Measurements from ENCODE around the gene SUSD1. TPM values are rescaled to one million over a fixed set of nuclear protein-coding genes. Genes with fewer than 3 reads are reported as not detected.

Gene SUSD1
- polyA plus RNA-seq, 1 of the 3 experiments (the other 2 are of a cell fraction), result 8.2 TPM

DNA sequence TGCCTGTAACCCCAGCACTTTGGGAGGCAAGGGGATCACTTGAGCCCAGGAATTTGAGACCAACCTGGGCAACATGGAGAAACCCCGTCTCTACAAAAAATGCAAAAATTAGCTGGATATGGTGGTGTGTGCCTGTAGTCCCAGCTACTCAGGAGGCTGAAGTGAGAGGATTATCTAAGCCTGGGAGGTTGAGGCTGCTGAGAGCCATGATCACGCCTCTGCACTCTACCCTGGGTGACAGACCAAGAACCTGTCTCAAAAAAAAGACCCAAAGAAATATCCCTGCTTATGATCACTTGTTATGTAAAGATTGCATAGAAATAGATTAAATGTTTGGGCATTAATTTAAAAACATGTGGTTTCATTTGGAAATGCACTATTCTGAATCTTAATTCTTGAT, 153.4 kb downstream of the SUSD1 start:
- CTCF ChIA-PET, result interaction anchor here (1.5 to 2.0 kb wide), 3 partner anchors 53 to 262 kb away, joined by 3 to 6 read pairs (median 4); no protein-coding TSS in a partner anchor

DNA sequence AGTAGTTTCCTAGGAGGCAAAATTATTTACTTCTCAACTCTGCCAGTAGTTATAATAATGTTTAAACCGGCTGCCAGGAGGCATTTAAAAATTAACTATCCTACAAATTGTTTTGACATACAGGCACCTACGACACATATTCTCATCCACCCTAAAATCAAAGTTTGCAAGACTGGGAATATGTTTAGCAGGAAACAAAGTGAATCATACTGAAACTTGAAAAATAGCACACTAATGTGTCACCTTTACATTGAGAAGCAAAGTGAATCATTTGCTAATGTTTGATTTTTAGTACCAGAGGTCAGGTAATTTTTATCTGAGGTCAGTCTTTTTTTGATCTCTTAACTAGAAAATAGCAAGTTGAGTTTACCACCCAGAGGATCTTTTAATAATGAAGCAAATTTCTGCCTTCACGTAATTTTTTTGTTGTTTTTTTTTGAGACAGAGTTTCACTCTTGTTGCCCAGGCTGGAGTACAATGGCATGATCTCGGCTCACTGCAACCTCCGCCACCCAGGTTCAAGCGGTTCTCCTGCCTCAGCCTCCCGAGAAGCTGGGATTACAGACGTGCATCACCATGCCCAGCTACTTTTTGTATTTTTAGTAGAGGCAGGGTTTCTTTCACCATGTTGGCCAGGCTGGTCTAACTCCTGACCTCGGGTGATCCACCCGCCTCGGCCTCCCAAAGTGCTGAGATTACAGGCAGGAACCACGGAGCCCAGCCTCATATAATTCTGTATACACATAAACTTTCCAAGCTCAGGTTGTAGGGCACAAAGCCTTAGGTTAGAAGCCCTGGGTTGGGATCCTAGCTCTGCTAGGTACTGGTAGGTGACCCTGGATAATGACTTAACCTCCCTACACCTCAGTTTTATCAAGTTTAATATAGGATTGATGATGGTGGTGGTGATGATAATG, 154.2 kb downstream of the SUSD1 start:
- H2AFZ ChIP-seq (ENCODE audit: low read depth), result no peak overlapping the region
- H3K4me2 ChIP-seq, result no peak overlapping the region
- no peak for TF ChIP-seq GABPA (IDR thresholded peaks at IDR 0.05; ENCODE audit: low read depth)
- TF ChIP-seq MEF2A (IDR thresholded peaks at IDR 0.05; ENCODE audit: borderline replicate concordance, low read depth), result peak; percentile 71; the same call in 1 of the 2 replicates
- peak; percentile 79 for TF ChIP-seq TCF12 (IDR thresholded peaks at IDR 0.05)
- TF ChIP-seq TEAD4 (IDR thresholded peaks at IDR 0.05; ENCODE audit: borderline replicate concordance, insufficient read depth), result 0 out of 2 replicates have a peak, but pooled peaks have one; percentile 55
- TF ChIP-seq JUND (IDR thresholded peaks at IDR 0.05), result peak; percentile 82
- TF ChIP-seq RXRA (IDR thresholded peaks at IDR 0.05; ENCODE audit: borderline replicate concordance, low read depth), result peak; percentile 77
- TF ChIP-seq, protein P1, sequence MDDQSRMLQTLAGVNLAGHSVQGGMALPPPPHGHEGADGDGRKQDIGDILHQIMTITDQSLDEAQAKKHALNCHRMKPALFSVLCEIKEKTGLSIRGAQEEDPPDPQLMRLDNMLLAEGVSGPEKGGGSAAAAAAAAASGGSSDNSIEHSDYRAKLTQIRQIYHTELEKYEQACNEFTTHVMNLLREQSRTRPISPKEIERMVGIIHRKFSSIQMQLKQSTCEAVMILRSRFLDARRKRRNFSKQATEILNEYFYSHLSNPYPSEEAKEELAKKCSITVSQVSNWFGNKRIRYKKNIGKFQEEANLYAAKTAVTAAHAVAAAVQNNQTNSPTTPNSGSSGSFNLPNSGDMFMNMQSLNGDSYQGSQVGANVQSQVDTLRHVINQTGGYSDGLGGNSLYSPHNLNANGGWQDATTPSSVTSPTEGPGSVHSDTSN (IDR thresholded peaks at IDR 0.05), result peak; percentile 84
- TF ChIP-seq, protein P2, sequence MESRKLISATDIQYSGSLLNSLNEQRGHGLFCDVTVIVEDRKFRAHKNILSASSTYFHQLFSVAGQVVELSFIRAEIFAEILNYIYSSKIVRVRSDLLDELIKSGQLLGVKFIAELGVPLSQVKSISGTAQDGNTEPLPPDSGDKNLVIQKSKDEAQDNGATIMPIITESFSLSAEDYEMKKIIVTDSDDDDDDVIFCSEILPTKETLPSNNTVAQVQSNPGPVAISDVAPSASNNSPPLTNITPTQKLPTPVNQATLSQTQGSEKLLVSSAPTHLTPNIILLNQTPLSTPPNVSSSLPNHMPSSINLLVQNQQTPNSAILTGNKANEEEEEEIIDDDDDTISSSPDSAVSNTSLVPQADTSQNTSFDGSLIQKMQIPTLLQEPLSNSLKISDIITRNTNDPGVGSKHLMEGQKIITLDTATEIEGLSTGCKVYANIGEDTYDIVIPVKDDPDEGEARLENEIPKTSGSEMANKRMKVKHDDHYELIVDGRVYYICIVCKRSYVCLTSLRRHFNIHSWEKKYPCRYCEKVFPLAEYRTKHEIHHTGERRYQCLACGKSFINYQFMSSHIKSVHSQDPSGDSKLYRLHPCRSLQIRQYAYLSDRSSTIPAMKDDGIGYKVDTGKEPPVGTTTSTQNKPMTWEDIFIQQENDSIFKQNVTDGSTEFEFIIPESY (IDR thresholded peaks at IDR 0.05; ENCODE audit: borderline replicate concordance, low read depth), result 0 out of 2 replicates have a peak, but pooled peaks have one; percentile 26
- TF ChIP-seq FOSL2 (IDR thresholded peaks at IDR 0.05; ENCODE audit: borderline replicate concordance, low read depth), result peak; percentile 94
- no peak for TF ChIP-seq CHD2 (IDR thresholded peaks at IDR 0.05; ENCODE audit: low read length, partially characterized antibody)
- peak in 1 of 2 experiments; percentile 75; a peak in 2 of 4 replicates for TF ChIP-seq EP300 (IDR thresholded peaks at IDR 0.05; ENCODE audit: borderline replicate concordance in 1 of 2, low read depth in 1 of 2, low read length in 1 of 2)
- no peak for TF ChIP-seq POLR2AphosphoS5 (IDR thresholded peaks at IDR 0.05; ENCODE audit: low read depth, low read length)
- WGBS (ENCODE audit: low lambda C conversion rate), result 64% methylated on average over 12 of the region's 12 CpGs
- H4K20me1 ChIP-seq (ENCODE audit: insufficient read depth), result no peaks in the 10 kb centered on the region
- peak overlapping the region in 1 of 2 experiments; percentile 67; a peak in 2 of 4 replicates for H3K27ac ChIP-seq (ENCODE audit: low read depth in 2 of 2, low read length in 1 of 2)
- no peak for DNase-seq
- no peak overlapping the region for H3K4me3 ChIP-seq (ENCODE audit: low read depth in 2 of 2, low read length in 1 of 2)
- no peaks in the 10 kb centered on the region for H3K79me2 ChIP-seq (ENCODE audit: insufficient read depth)
- peak overlapping the region; percentile 21; the same call in 1 of the 2 replicates for H3K9ac ChIP-seq
- ChIA-PET CTCF (interaction anchor here (0.6 to 2.0 kb wide), 4 partner anchors 20 to 262 kb away, joined by 3 to 6 read pairs (median 4); no protein-coding TSS in a partner anchor), POLR2A (no interaction called here)
- H3K36me3 ChIP-seq (replicated peaks in 1 of 2; ENCODE audit: control insufficient read depth in 1 of 2, insufficient read depth in 2 of 2, low read length in 1 of 2), result no peaks in the 10 kb centered on the region
- no peaks in the 10 kb centered on the region for H3K4me1 ChIP-seq (ENCODE audit: control insufficient read depth in 1 of 2, insufficient read depth in 2 of 2, low read depth in 1 of 2, low read length in 1 of 2)
- H3K27me3 ChIP-seq (ENCODE audit: insufficient read depth), result no peaks in the 10 kb centered on the region
- no peaks in the 10 kb centered on the region for H3F3A ChIP-seq (replicated peaks; ENCODE audit: insufficient read depth)
- H3K9me2 ChIP-seq, result no peaks in the 10 kb centered on the region
- H3K9me3 ChIP-seq, result no peaks in the 10 kb centered on the region

More for the DNA sequence above, 153.4 kb downstream of the SUSD1 start:
- H3K36me3 ChIP-seq (replicated peaks in 1 of 2; ENCODE audit: control insufficient read depth in 1 of 2, insufficient read depth in 2 of 2, low read length in 1 of 2), result no peaks in the 10 kb centered on the region
- POLR2A ChIA-PET, result no interaction called here
- WGBS (ENCODE audit: low lambda C conversion rate), result 97% methylated on average over 2 of the region's 2 CpGs
- no peak for TF ChIP-seq FOXM1 (IDR thresholded peaks at IDR 0.05; ENCODE audit: low read depth)
- TF ChIP-seq SIN3A (IDR thresholded peaks at IDR 0.05; ENCODE audit: borderline replicate concordance, low read depth, low read length), result no peak
- no peak for TF ChIP-seq CHD2 (IDR thresholded peaks at IDR 0.05; ENCODE audit: low read length, partially characterized antibody)
- TF ChIP-seq TAF1 (IDR thresholded peaks at IDR 0.05; ENCODE audit: borderline replicate concordance, low read depth, low read length), result no peak
- TF ChIP-seq RXRA (IDR thresholded peaks at IDR 0.05; ENCODE audit: borderline replicate concordance, low read depth), result no peak
- TF ChIP-seq EP300 (IDR thresholded peaks at IDR 0.05; ENCODE audit: borderline replicate concordance in 1 of 2, low read depth in 1 of 2, low read length in 1 of 2), result no peak
- TF ChIP-seq GABPA (IDR thresholded peaks at IDR 0.05; ENCODE audit: low read depth), result no peak
- TF ChIP-seq EZH2phosphoT487 (IDR thresholded peaks at IDR 0.05; ENCODE audit: borderline replicate concordance, low read depth), result no peak
- TF ChIP-seq TEAD4 (IDR thresholded peaks at IDR 0.05; ENCODE audit: borderline replicate concordance, insufficient read depth), result no peak
- no peak for TF ChIP-seq RFX5 (IDR thresholded peaks at IDR 0.05; ENCODE audit: low read length)
- no peak for TF ChIP-seq JUND (IDR thresholded peaks at IDR 0.05)
- no peak for DNase-seq
- no peak overlapping the region for H3K4me3 ChIP-seq (ENCODE audit: low read depth in 2 of 2, low read length in 1 of 2)
- no peak overlapping the region for H3K9ac ChIP-seq
- no peaks in the 10 kb centered on the region for H3K79me2 ChIP-seq (ENCODE audit: insufficient read depth)
- no peak overlapping the region for H2AFZ ChIP-seq (ENCODE audit: low read depth)
- no peaks in the 10 kb centered on the region for H3K4me1 ChIP-seq (ENCODE audit: control insufficient read depth in 1 of 2, insufficient read depth in 2 of 2, low read depth in 1 of 2, low read length in 1 of 2)
- H3K27me3 ChIP-seq (ENCODE audit: insufficient read depth), result no peaks in the 10 kb centered on the region
- H3K9me3 ChIP-seq, result no peaks in the 10 kb centered on the region
- no peaks in the 10 kb centered on the region for H4K20me1 ChIP-seq (ENCODE audit: insufficient read depth)
- peaks cover 3% of the 10 kb centered on the region for H3F3A ChIP-seq (replicated peaks; ENCODE audit: insufficient read depth)
- H3K4me2 ChIP-seq, result no peak overlapping the region
- no peaks in the 10 kb centered on the region for H3K9me2 ChIP-seq
- no peak overlapping the region; a peak in 2 of 4 replicates for H3K27ac ChIP-seq (ENCODE audit: low read depth in 2 of 2, low read length in 1 of 2)

Data from SK-N-SH (cell line).